ENCODE results near the gene KCNC1.

KCNC1 gene

DNA sequence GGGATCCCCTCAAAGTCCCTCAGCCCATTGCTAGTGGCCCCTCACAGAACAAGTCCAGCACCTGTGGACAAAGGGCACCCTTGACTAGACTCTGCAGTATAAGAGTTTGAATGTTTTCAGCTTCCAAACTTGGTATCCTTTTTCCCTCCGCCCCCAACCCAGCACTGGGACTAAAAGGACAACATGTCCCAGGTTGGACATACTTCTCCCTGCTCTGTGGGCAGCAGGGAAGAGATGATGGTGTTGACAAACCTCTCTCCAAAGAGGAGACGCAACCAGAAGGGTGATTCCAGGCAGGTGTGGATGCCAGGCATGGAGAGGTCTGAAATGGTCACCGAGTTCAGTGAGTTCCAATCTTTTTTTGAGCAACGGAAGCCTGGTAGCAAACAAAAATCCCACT, 19.7 kb upstream of the KCNC1 start:
- DNase-seq (ENCODE audit: low read depth in 2 of 3, low spot score in 1 of 3): no peak

DNA sequence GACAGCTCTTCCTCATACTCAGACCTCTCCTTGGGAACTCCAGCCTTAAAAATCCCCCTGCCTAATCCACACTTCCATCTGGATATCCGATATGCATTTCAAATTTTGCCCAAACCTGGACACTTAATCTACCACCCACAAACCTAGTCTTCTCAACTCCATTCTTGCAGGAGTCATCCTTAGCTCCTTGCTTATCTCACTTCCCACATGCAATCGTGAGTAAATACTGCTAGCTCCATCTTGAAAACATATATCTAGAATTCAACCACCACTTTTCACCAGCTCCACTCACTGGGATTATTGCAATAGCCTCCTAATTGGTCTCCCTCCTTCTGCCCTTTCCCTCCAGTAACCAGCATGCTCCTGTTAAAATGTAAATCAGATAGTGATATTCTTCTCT, 17.8 kb upstream of the KCNC1 start:
- no peak for DNase-seq (ENCODE audit: low read depth in 2 of 3, low spot score in 1 of 3)

DNA sequence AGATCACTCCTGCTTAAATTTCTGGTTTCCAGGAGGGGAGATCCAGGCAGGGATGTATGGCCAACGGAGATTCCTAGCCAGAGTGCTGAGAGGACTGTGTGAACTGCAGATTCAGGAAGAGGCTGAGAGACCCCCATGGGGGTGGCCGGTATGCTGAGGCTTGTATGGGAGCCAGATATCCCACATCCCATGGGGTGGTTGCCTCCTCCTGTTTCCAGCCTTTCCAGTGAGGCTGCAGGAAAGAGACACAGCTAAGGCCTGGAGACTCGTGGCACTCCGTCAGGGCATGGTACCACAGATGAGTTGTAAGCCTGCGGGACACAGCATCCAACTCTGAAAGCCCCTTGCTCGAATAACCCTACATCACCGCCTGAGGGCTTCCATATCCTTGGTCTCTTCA, 16.6 kb upstream of the KCNC1 start:
- DNase-seq (ENCODE audit: low read depth in 2 of 3, low spot score in 1 of 3): no peak

DNA sequence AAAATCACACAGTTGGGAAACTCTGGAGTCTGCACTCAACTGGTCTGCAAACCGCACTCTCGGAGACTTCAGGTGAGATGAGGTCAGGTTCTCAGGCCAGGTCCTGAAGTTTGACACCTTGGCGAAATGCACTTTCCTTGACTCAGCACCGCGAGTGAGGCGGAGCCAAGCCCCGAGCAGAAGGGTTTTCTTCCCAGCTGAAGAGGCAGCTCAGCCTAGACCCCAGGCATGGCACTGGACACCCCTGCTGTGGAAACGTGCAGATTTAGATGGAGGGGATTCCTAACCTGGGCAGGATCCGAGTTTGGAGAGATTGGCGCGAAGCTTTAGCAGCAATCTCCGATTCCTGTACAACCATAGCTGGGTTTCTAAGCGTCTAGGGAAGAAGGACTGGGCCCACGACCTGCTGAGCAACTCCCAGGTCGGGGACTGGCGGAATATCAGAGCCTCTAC, 16.0 kb upstream of the KCNC1 start:
- no peak for DNase-seq (ENCODE audit: low read depth in 2 of 3, low spot score in 1 of 3)

DNA sequence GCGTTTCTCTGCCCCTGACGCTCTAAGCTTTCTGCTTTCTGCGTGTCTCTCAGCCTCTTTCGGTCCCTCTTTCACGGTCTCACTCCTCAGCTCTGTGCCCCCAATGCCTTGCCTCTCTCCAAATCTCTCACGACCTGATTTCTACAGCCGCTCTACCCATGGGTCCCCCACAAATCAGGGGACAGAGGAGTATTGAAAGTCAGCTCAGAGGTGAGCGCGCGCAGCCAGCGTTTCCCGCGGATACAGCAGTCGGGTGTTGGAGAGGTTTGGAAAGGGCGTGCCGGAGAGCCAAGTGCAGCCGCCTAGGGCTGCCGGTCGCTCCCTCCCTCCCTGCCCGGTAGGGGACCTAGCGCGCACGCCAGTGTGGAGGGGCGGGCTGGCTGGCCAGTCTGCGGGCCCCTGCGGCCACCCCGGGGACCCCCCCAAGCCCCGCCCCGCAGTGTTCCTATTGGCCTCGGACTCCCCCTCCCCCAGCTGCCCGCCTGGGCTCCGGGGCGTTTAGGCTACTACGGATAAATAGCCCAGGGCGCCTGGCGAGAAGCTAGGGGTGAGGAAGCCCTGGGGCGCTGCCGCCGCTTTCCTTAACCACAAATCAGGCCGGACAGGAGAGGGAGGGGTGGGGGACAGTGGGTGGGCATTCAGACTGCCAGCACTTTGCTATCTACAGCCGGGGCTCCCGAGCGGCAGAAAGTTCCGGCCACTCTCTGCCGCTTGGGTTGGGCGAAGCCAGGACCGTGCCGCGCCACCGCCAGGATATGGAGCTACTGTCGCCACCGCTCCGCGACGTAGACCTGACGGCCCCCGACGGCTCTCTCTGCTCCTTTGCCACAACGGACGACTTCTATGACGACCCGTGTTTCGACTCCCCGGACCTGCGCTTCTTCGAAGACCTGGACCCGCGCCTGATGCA, 15.3 kb upstream of the KCNC1 start, which contains the start of gene MYOD1:
MYOD1 (plus strand) TSS at position 544 of the 910 bp plus-strand sequence; CDS start at position 756, 212 bp downstream.
- no peak for DNase-seq (ENCODE audit: low read depth in 2 of 3, low spot score in 1 of 3)

DNA sequence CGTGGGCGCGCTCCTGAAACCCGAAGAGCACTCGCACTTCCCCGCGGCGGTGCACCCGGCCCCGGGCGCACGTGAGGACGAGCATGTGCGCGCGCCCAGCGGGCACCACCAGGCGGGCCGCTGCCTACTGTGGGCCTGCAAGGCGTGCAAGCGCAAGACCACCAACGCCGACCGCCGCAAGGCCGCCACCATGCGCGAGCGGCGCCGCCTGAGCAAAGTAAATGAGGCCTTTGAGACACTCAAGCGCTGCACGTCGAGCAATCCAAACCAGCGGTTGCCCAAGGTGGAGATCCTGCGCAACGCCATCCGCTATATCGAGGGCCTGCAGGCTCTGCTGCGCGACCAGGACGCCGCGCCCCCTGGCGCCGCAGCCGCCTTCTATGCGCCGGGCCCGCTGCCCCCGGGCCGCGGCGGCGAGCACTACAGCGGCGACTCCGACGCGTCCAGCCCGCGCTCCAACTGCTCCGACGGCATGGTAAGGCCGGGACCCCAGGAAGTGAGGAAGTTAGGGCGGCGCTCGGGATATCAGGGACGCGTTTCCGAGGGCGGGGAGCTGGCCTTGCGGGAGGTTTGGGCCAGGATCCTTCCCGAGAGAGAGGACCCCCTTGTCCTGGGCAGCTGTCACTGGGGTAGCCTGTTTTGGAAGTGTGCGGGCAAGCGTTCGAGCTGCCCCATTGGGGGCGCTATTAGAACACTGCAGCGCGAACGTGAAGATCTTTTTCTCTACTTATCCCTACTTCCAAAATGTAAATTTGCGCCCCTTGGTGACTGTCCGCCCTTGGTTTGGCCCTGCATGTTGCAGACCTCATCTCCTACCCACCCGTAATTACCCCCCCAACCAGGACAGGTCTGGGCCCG, 14.4 kb upstream of the KCNC1 start:
- no peak for DNase-seq (ENCODE audit: low read depth in 2 of 3, low spot score in 1 of 3)

DNA sequence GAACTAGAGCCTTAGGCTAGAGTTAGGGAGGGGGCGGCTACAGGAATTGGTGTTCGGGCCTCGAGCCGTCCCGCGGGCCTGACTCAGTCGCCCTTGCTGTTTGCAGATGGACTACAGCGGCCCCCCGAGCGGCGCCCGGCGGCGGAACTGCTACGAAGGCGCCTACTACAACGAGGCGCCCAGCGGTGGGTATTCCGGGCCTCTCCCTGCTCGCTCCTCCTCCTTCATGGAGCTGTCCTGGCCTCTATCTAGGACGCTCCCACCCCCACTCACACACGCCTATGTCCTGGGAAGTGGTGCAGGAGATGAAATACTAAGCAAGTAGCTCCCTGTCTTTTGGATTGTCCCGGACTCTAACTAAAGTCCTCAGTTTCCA, 13.8 kb upstream of the KCNC1 start:
- DNase-seq (ENCODE audit: low read depth in 2 of 3, low spot score in 1 of 3): no peak

DNA sequence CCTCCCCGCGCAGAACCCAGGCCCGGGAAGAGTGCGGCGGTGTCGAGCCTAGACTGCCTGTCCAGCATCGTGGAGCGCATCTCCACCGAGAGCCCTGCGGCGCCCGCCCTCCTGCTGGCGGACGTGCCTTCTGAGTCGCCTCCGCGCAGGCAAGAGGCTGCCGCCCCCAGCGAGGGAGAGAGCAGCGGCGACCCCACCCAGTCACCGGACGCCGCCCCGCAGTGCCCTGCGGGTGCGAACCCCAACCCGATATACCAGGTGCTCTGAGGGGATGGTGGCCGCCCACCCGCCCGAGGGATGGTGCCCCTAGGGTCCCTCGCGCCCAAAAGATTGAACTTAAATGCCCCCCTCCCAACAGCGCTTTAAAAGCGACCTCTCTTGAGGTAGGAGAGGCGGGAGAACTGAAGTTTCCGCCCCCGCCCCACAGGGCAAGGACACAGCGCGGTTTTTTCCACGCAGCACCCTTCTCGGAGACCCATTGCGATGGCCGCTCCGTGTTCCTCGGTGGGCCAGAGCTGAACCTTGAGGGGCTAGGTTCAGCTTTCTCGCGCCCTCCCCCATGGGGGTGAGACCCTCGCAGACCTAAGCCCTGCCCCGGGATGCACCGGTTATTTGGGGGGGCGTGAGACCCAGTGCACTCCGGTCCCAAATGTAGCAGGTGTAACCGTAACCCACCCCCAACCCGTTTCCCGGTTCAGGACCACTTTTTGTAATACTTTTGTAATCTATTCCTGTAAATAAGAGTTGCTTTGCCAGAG, 13.2 kb upstream of the KCNC1 start:
- DNase-seq (ENCODE audit: low read depth in 2 of 3, low spot score in 1 of 3): no peak

DNA sequence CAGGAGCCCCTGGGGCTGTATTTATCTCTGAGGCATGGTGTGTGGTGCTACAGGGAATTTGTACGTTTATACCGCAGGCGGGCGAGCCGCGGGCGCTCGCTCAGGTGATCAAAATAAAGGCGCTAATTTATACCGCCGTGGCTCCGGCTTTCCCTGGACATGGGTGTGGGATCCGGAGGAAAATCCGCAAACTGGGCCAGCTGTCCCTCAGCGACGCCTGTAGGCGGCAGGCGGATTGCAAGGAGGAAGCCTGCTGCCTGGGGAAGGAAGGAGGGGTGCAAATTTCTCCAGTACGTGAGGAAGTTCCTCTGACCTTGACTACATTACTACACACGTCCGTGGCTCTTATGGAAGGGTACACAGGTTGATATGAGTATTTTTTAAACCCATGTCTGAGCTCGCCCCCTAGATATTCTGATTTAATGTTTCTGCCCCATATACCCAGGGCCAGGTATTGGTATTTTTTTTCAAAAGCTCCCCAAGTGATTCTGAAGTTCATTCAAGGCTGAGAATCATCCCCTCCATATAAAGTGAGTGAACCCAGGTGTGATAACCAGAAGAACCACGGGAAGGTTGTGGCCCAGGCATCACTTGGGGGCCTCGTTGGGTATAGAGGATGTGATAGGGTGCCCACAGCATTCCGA, 12.5 kb upstream of the KCNC1 start:
- no peak for DNase-seq (ENCODE audit: low read depth in 2 of 3, low spot score in 1 of 3)

DNA sequence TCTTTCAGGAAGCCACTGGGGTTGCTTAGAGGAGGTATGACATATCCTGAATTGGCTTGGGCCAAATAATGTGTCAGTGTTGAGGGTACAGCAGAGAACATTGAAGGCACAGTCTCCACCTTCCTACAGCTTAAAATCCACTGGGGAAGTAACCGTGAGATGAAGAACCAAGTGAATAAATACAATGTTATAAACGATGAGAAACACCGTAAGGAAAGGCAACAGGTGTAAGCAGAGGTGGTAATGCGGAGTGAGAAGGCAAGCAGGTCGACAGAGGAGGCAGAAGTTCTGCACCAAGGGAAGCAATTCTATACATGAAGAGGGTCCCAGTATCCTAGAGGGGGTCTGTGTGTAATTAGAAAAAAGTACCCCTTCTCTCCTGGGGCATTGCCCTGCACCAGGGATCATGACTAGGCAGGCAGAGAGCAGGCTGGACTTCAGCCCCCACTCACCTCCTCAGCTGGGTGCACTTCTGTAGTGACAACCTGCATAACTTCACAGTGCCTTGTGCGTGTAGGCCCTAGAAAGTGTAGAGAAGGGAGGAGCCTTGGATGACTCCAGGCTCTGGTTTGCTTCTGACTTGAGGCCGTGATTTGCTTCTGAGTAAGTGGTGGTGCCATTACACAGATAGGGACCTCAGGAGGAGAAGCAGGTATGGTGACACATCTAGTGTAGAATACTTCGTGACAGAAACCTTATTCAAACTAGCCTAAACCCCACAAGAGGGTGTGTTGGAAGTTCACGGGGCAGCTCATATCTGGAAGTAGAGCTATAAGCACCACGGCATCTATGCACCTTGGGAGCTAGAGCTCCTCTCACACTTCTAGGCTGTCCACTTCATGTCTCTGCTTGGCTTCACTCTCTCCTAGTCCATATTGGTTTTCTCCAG, 10.3 kb upstream of the KCNC1 start:
- no peak for DNase-seq (ENCODE audit: low read depth in 2 of 3, low spot score in 1 of 3)

DNA sequence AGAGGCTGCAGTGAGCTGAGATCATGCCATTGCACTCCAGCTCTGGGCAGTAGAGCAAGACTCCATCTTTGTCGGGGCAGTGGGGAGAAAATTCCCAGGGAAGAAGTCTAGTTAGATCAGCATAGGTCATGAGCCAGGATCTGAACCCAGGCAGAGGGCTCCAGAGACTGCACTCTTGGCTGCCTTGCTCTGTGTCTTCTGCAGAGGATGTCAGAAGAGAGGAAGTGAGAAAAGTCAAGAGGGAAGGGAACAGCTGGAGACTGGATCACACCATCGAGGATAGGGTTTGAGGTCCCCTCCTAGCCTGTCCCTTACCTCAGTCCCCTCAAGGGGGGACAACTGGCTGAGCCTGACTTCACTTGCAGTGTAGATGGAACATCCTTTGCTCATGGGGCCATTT, 9.4 kb upstream of the KCNC1 start:
- no peak for DNase-seq (ENCODE audit: low read depth in 2 of 3, low spot score in 1 of 3)

DNA sequence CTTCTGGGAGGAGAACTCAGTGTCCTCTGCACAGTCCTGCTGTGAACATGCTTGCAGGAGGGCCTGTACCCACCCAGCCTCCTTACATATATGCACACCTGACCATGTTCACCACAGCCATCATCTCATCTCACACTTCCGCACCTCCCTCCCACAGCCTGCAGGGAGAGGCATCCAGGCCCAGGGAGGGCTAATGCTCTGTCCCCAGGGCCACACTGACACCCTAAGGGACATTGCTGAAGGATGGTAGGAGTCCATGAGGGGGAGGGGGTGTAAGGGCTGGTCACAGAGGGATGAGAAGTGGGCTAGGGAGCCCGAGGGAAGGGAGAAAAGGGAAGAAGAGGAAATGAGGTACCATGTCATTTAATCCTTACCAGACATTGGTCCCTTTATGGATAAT, 4.4 kb upstream of the KCNC1 start:
- DNase-seq (ENCODE audit: low read depth in 2 of 3, low spot score in 1 of 3): no peak

DNA sequence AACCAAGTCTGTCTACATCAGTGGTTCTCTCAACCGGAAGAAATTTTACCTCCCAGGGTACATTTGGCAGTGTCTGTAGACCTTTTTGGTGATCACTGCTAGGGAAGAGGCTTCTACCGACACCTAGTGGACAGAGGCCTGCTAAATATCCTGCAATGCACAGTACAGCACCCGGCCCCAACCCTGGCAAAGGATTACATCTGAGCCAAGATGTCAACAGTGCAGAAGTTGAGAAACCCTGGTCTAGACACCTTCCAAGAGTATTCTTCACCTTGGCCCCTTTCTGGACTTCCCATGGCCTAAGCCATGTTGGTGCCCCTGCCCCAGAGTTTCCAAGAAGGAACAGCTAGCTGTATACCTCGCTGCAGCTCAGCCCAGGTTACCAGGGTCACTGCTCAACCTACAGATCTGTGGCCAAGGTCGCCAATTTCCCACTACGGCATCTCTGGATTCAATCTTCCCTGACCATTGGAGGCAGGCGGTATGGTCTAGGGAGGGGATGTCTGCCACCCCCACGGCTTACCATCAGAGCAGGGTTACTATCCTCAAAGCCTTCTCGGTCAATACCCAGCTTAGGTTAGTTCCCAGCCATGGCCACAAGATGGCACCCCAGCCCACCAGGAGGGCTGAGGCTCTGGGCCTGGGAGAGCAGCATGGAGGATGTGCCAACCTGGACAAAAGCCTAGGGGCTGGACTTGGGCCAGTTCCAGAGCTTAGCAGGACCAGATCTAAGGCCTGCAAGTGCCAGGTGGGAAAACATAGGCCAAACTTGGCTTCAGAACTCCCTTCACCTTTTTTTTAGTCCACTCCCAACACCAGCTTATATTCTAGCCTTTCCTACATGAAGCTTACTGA, 3.7 kb upstream of the KCNC1 start:
- DNase-seq (ENCODE audit: low read depth in 2 of 3, low spot score in 1 of 3): peak; percentile 56 to 69 (median 56)

DNA sequence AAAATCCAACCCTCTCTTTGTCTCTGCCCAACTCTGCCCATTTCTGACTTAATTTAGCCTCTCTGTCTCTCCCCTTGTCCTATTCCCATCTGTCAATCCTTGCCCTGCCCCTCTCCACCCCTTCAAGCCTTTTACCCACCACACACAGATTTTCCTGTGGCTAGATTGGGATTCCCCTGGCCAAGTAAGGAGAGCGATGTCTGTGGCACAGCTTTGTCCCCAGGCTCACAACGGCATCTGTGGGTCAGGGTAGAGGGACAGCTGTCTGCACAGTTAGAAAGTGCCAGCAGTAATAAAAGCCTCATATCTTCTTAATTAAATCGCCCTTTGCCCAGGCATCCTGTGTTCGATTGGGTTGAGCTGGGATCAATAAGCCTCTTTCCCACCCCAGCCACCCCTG, 1.3 kb upstream of the KCNC1 start:
- no peak for DNase-seq (ENCODE audit: low read depth in 2 of 3, low spot score in 1 of 3)

DNA sequence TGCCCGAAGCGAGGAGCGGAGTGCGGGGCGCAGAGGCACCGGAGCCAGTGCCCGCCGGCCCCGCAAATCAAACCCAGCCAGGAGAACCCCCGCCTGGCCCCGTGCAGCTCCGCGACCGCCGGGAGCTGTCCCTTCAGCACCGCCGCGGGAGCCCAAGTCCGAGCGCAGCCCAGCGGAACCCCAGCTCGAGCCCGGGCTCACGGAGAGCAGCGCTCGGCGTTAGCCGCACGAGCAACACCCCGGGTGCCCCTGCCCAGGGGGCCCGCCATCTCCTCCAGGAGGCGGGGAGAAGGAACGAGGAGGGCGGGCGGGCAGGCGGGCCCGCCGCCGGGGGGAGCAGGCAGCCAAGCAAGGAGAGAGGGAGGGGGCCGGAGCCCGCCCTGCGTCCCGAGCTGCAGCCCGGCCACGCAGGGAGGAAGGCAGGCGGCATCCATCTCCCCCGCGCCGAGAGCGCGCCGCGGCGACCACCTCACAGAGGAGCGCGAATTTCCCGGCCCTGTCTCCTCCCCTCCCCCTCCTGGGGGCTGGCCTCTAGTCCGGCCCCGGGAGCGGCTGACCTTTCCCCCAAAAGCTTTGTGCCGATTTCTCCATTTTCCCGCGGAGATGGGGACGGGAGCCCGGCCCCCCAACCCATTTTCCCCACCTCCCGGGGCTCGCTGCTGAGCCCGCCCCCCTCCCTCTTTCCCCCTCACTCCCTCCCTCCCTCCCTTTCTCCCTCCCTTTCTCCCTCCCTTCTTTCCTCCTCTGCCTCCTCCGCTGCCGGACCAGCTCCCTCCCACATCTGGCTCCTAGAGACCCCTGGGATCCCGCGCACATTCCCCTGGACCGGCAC, 621 bp downstream of the KCNC1 start:
- DNase-seq (ENCODE audit: low read depth in 2 of 3, low spot score in 1 of 3): peak in 2 of 3 donors; percentile 23 to 32

DNA sequence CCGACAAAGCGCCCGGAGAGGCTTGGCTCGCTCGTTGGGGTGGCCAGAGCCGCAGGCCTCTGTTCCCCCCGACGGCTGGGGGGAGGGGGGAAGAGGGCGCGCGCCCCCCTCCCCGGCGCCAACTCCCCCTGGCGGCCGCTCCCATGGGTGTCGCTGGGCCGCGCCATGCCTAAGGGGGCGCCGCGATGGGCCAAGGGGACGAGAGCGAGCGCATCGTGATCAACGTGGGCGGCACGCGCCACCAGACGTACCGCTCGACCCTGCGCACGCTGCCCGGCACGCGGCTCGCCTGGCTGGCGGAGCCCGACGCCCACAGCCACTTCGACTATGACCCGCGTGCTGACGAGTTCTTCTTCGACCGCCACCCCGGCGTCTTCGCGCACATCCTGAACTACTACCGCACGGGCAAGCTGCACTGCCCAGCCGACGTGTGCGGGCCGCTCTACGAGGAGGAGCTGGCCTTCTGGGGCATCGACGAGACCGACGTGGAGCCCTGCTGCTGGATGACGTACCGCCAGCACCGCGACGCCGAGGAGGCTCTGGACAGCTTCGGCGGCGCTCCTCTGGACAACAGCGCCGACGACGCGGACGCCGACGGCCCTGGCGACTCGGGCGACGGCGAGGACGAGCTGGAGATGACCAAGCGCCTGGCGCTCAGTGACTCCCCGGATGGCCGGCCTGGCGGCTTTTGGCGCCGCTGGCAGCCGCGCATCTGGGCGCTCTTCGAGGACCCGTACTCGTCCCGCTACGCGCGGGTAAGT, 1.4 kb downstream of the KCNC1 start:
- no peak for DNase-seq (ENCODE audit: low read depth in 2 of 3, low spot score in 1 of 3)

DNA sequence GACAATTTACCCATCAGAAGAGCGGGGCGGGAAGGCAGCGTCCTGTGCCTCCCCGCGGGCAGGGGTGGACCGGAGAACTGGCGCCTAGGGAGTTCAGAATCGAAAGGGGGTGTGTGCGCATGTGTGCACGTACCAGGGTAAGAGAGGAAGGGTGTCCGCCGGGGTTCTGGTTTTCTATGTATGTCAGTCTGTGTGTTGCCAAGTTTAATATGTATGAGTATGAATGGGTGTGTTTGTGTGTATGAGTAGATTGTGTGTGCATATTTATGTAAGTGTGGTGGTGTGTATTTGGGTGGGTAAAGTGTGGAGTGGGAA, 2.0 kb downstream of the KCNC1 start:
- DNase-seq (ENCODE audit: low read depth in 2 of 3, low spot score in 1 of 3): no peak
